Spleen (tissue), 7 donors: Measurements from ENCODE around the gene BRCA1.

Experiments
- CTCF ChIP-seq, 11 experiments: fragments of 200-600 bp in 7 of 11; fragments of 450-650 bp in 4 of 11; sonication (generic) in 4 of 11; IDR thresholded peaks in 8 of 11; conservative IDR thresholded peaks in 3 of 11; 1 replicate in 7 of 11; 2 replicates in 4 of 11; pipeline versions ENCODE4 v1.4.0 to v1.8.0; 2016 to 2021; ENCODE audit warnings: antibody characterized with exemption in 11 of 11, inconsistent platforms in 4 of 11, mild to moderate bottlenecking in 1 of 11
- POLR2A ChIP-seq, 3 donors: fragments of 450-650 bp; IDR thresholded peaks; one replicate each; pipeline ENCODE4 v1.5.1; 2017; ENCODE audit warnings: antibody characterized with exemption in 3 of 3, mild to moderate bottlenecking in 1 of 3
- donor health status: DM: no; HTN: no; CAD: no; lungs with moderate emphysema.
- donor health status: DM: no; HTN: no; CAD: no.
- donor health status: DM: no; HTN: no; CAD: no.

DNA sequence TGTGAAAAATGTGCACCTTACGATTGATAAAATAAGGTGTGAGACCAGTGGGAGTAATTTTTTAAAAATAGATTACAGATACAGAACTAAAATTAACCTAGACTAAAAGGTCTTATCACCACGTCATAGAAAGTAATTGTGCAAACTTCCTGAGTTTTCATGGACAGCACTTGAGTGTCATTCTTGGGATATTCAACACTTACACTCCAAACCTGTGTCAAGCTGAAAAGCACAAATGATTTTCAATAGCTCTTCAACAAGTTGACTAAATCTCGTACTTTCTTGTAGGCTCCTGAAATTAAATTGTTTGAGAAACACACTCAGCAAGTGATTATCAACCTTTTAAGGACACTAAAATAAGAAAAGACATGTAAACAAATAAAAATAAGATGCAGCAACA lies 20.5 kb downstream of the BRCA1 start:
- TF ChIP-seq POLR2A (IDR thresholded peaks at IDR 0.05), result no peak
- no peak for TF ChIP-seq CTCF (IDR thresholded peaks at IDR 0.05 in 8 of 11, conservative IDR thresholded peaks at IDR 0.05 in 3 of 11)
